Measurements from ENCODE around the gene SFSWAP.

GRCh38 chr12:131787143-131787660 lies 76.3 kb downstream of the SFSWAP start:
- TF ChIP-seq EZH2 (IDR thresholded peaks at IDR 0.05; ENCODE audit: borderline replicate concordance) = no peak
- TF ChIP-seq, protein P1, sequence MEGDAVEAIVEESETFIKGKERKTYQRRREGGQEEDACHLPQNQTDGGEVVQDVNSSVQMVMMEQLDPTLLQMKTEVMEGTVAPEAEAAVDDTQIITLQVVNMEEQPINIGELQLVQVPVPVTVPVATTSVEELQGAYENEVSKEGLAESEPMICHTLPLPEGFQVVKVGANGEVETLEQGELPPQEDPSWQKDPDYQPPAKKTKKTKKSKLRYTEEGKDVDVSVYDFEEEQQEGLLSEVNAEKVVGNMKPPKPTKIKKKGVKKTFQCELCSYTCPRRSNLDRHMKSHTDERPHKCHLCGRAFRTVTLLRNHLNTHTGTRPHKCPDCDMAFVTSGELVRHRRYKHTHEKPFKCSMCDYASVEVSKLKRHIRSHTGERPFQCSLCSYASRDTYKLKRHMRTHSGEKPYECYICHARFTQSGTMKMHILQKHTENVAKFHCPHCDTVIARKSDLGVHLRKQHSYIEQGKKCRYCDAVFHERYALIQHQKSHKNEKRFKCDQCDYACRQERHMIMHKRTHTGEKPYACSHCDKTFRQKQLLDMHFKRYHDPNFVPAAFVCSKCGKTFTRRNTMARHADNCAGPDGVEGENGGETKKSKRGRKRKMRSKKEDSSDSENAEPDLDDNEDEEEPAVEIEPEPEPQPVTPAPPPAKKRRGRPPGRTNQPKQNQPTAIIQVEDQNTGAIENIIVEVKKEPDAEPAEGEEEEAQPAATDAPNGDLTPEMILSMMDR (IDR thresholded peaks at IDR 0.05; ENCODE audit: poor library complexity) = no peak
- no peak for TF ChIP-seq EZH2phosphoT487 (IDR thresholded peaks at IDR 0.05; ENCODE audit: low read depth, severe bottlenecking, unreplicated experiment)

Measured in hepatocyte (in vitro differentiated cells).